MV-4-11 (cell line): Measurements from ENCODE around the gene FIBP.
A peak's percentile ranks its signal among the peaks of the same experiment; 100 is the strongest.

Source experiments
- DNase-seq: peaks from one replicate; lab custom pipeline; 2025; lab: John Stamatoyannopoulos, UW

FIBP gene

DNA sequence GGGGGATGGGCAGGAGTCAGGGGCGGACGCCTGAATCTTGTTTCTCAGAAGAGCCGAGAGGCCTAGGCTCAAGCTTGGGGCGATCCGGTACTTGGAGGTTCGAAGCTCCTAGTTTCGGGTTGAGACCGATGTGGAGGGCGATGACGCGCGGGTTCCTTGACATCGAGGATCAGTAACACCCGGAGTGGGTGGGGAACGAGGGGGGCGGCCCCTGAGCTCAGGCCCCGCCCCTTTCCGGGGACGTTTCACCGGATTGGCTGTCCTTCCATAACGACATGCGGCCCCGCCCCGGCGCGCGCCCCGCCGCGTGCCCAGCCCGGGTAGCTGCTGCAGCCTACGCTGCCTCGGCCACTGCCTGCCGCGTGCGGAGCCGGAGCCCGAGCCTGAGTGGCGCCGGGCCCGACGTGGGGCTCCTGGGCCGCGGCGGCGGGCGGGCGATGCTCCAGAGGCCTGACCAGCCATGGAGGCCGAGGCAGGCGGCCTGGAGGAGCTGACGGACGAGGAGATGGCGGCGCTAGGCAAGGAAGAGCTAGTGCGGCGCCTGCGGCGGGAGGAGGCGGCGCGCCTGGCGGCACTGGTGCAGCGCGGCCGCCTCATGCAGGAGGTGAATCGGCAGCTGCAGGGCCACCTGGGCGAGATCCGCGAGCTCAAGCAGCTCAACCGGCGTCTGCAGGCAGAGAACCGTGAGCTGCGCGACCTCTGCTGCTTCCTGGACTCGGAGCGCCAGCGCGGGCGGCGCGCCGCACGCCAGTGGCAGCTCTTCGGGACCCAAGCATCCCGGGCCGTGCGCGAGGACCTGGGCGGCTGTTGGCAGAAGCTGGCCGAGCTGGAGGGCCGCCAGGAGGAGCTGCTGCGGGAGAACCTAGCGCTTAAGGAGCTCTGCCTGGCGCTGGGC lies 2.3 kb upstream of the FIBP start, which contains the start of gene CCDC85B:
Gene CCDC85B, plus strand, starts transcription at position 350 of the 895 bp plus-strand sequence. Its CDS starts 111 bp downstream, at position 461.
- peak; percentile 96 for DNase-seq

DNA sequence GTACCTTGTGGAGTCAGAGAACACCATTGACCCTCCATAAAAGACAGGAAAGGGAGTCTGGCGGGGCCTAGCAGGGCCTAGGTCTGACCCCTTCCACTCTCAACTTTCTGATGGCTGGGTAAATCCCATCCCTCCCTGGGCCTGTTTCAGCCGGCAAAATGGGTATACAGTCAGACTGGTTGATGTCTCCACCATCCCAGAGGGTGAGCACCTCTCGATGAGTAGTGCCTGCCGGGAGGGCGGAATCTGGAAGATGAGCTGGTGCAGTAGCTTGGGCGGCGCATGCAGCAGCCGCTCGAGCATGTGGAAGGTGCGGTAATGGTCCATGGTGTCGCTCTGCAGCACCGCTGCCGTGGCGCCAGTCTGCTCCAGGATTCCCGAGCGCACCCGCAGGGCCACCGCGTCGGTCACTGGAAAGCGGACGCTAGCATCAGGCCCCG lies 528 bp downstream of the FIBP start:
- DNase-seq = no peak

DNA sequence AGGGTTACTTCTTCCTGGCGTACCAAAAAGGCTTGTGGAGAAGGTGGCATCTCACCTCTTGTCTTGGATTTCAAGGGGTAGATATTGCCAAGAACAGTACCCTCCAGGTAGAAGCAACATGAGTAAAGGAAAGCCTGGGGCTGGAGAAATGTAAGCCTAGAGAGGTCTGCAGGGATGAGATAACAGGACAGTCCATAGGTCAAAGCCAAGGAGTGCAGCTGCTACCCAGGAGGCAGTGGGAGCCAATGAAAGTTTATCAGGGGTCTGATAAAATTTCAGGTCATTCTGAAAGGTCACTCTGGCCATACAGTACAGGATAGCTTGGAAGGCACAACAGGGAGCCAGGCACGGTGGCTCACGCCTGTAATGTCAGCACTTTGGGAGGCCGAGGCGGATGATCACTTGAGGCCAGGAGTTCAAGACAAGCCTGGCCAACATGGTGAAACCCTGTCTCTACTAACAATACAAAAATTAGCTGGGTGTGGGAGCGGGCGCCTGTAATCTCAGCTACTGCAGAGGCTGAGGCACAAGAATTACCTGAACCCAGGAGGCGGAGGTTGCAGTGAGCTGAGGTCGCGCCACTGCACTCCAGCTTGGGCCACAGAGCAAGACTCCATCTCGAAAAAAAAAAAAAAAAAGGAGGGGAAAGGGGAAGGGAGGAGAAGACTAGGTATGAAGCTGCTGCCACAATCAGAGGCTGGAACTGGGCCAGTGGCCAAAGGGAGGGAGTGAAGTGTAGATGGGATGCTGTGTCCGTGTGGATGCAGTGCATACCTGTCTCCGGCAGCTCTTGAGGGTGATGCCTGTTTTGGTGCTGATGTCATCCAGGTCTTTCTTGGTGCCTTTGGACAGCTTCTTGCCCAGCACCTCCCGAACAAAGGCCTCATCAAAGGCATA lies 1.2 kb downstream of the FIBP start:
- no peak for DNase-seq

DNA sequence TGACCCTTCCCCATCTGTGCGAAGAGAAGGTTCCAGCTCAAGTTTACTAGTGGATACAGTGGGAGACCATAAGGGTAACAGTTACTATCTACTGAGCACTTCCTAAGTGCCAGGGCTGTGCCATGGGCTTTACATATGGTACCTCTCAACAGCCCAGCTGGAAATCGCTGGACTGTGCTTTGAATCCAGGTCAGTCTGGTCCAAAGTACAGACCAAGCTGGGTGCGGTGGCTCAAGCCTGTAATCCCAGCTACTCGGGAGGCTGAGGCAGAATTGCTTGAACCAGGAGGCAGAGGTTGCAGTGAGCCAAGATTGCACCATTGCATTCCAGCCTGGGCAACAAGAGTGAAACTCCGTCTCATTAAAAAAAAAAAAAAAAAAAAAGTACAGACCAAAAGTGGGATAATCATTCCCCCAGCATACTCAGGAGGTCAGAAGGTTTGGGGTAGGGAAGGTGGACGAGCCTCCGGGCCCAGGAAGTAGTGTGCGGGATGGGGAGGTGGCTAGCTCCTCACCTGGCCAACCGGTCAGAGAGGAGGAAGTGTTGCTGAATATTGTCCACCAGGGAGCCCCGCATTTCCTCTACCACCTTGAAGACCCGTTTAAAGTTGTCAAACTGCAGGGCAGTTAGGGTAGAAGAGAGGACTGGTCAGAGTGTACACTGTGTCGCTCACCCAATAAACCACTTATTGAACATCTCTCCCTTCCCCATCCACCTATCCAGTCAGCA lies 2.3 kb downstream of the FIBP start:
- no peak for DNase-seq

DNA sequence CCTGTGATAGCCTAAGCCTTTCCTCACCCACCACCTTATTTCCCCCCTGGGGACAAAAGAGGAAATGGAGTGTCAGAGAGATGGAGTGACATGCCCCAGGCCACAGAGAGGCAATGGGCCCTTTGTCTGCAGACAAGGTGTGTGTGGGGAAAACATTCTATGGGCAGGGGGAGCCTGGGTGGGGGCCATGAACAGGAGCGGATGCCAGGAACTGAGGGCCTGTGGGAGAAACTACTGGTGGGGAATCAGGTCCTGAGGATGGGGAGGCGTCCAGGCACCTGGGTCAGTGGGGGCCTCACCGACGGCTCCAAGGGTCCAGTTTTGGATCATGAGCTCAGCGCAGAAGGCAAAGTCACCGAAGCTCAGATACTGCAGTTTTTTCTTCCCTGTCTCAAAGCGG lies 3.0 kb downstream of the FIBP start:
- no peak for DNase-seq

DNA sequence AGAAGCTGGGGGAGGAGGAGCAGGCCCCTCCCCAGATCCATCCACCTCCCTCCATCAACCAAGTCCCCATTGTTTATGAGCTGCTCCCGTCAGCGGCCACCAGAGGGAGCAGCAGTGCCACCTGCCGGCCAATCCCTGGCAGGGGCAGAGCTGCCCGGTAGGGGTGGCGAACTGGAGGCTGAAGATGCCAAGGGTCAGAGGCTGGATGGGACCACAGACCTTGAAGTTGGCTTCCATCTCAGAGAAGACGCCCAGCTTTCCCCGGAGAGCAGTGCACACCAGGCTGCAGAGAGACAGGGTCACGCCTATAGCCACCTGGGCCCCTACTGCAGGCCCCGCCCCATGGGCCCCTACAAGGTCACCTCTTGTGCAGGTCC lies 3.6 kb downstream of the FIBP start:
- peak; percentile 61 for DNase-seq

DNA sequence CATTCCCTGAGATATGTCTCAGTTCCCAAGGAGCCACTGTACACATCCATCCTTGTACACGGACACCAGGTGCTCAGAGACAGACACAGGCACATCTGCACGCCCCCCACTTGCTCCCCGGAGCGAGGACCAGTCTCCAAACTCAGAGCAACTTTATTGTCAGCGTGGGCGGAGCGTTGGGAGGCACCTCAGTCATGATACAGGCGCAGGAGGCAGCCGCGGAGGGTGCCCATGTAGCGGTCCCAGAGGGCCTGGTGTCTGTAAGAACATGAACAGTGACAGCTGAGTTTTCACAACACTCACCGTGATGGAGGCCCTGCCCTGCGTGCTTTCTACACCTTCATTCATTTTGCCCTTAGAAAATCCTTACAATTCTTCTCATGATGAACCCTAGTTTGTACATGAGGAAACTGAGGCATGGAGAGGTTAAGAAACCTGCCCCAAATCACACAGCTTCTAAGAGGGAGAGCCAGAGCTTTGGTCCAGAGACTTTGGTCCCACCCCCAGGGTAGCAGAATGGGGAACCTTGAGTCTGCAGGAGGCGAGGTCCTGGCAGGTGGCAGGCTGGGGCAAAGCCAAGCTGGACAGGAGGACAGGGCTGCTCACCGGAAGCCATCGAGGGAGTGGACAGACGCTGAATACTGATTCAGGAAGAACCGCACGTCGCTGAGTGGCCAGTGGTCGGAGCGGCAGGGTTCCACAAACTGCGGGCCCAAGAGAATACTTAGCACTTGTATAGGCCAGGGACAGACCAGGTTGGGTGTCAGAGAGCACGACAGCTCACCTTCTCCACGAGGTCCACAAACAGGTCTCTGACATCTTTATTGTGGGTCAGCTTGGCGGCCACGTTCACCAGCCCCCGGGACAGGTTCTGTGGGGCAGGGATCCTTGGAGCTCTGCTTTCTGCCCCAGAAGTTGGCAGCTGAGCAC lies 4.2 kb downstream of the FIBP start:
- DNase-seq = no peak

DNA sequence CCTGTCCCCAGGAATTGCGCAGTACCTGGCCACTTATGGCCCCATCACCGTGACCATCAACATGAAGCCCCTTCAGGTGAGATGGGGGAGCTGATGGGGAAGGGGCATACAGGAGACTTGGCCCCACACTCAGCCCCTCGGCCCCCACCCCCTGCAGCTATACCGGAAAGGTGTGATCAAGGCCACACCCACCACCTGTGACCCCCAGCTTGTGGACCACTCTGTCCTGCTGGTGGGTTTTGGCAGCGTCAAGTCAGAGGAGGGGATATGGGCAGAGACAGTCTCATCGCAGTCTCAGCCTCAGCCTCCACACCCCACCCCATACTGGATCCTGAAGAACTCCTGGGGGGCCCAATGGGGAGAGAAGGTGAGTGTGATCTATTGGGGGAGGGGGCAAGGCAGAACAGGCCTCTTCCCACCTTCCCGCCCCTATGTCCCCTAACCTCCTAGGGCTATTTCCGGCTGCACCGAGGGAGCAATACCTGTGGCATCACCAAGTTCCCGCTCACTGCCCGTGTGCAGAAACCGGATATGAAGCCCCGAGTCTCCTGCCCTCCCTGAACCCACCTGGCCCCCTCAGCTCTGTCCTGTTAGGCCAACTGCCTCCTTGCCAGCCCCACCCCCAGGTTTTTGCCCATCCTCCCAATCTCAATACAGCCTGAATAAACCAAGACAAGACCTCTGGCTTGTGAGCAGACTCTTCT lies 5.1 kb downstream of the FIBP start:
- no peak for DNase-seq

DNA sequence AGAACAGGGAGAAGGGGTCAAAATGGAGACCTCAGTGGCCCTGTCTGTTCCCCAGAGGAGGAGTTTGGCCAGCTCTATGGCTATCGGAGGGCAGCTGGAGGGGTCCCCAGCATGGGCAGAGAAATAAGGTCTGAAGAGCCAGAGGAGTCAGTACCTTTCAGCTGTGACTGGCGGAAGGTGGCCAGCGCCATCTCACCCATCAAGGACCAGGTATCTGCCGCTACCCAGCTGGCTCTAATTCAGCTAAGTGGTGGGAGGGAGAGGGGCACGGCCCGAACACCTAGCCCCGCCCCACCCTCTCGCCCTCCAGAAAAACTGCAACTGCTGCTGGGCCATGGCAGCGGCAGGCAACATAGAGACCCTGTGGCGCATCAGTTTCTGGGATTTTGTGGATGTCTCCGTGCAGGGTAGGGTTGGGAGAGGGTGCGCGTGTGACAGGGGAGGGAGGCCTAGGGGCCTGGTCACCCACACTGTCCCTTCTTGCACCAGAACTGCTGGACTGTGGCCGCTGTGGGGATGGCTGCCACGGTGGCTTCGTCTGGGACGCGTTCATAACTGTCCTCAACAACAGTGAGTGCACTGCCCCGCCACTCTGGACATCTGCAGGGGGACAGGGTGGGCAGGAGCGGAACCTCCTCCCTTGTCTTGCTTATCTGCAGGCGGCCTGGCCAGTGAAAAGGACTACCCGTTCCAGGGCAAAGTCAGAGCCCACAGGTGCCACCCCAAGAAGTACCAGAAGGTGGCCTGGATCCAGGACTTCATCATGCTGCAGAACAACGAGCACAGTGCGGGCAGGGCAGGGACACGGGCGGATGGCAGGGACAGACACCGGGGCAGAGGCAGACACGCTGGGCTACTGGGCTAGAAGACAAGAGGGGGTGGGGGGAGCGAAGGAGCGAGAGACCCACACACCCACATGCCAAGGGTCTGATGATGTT lies 5.9 kb downstream of the FIBP start:
- DNase-seq = no peak

DNA sequence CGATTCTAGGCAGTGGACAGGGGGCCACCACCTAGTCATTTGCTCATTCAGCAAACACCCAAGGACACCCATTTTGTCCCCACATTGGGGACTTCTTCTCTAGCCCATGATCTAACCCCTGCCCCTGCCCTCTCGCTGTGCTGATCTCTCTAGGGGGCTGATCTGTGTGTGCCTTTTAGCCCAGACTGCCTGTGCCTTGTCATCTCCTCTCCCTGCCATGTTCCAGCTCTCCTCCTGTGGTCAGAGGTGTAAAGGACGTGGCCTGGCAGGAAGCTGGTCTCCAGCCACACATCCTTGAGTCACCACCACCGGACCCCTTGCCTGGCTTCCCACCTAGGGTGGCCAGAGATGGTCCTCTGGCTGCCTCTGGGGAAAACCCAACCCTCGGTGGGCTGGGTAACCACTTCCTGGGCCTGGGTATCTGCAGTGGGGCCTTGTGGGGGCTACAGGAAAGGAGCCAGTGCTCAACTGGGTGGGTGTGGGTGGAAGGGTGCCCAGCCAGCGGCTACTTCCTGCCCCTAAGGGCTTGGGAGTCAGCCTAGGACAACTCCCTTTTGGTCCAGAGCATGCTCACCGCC lies 7.3 kb downstream of the FIBP start:
- DNase-seq = no peak

DNA sequence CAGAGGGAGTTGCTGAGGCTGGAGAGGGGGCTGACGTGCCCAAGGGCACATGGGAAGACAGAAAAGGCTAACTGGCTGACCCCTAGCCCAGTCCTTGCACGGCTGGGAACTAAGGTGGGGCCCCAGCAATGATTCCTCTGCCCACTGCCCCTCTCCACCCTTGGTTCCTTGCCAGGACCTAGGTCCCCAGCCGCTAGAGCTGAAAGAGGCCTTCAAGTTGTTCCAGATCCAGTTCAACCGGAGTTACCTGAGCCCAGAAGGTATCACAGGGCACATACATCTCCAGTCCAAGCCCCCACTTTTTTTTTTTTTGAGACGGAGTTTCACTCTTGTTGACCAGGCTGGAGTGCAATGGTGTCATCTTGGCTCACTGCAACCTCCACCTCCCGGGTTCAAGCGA lies 8.2 kb downstream of the FIBP start:
- no peak for DNase-seq

DNA sequence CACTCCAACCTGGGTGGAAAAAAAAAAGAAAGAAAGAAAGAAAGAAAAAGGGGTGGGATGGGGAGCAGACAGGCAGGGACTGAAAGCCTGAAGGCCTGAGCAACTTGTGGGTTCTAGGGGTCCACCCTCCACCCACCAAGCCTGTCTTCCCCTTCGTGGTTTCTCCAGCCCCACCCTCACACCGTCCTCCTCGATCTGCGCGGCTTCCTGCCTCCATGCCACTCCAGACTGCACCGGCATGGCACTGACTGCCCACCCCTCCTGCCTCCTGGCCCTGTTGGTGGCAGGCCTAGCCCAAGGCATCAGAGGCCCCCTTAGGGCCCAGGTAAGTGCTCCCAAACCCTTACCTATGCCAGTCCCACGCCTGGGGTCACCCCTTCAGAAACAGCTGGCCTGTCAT lies 8.7 kb downstream of the FIBP start, which contains the start of gene CTSW:
Gene CTSW, plus strand, starts transcription at position 221 of the 400 bp plus-strand sequence. Its CDS starts 18 bp downstream, at position 239.
- DNase-seq = peak; percentile 21

DNA sequence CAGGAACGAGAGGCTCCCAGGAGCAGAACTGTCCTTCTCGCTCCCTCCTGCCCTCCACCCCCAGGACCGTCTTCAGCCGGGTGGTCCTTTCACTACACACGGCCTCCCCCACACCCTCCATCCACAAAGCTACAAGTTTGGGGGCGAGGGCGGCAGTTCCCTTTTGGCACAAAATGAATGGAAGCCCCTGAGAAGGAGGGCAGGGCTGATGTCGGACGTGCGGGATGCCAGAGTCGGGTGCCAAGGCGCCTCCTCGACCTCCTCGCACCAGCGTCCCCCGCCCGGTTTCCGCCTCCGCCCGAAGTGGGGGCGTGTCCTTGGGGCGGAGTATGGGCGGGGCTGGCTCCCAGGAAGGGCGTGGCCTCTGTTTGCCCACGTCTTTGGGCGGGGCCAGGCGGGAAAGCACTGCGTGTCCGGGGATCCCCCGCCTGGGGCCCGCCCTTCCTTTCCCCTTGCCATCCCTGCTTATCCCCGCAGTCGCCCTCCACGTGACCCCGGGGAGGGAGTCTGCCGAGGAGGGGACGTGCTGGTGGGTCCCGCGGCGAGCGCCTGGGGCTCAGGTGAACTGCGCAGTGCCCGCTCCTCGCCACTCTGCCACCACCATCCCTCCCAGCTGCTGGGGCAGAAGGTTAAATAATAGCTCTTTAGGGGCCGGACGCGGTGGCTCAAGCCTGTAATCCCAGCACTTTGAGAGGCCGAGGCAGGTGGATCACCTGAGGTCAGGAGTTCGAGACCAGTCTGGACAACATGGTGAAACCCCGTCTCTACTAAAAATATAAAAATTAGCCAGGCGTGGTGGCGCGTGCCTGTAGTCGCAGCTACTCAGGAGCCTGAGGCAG lies 14.7 kb downstream of the FIBP start:
- peak; percentile 80 for DNase-seq

DNA sequence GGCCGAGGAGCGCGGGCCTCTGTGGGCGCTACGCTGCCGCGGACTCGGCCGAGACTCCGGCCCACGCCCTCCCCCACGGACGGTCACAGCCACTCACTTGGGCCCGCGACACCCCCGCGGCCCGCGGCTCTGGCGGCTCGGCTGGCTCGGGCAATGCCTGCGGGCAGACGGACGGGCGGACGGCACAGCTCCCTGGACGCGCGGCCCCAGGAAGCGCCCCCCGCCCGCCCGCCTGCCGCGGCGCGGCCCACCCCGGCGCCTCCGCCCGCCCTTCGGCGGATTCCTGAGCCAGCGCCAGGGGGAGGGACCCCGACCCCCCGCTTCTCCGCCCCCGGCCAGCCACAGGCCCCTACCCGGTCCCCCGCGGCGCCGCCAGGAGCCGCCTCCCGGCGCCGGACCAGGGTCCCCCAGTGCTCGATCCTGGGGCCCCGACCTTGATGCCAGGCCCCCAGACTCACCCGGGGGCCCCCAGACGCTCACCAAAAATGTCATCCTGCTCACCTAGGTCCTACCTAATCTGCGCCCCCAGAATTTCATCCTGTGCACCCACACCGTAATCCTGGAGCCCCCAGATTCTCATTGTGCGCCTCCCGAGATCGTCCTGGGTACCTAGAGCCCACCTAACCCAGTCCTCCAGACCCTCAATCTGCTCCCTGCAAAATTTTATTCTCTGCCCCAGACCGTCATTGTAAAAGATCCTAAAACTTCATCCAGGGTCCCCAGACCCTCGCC lies 15.5 kb downstream of the FIBP start, which contains the start of gene EFEMP2:
Gene EFEMP2, minus strand, starts transcription at position 215 of the 732 bp plus-strand sequence. CDS start 446 bp downstream, outside the sequence.
- no peak for DNase-seq

DNA sequence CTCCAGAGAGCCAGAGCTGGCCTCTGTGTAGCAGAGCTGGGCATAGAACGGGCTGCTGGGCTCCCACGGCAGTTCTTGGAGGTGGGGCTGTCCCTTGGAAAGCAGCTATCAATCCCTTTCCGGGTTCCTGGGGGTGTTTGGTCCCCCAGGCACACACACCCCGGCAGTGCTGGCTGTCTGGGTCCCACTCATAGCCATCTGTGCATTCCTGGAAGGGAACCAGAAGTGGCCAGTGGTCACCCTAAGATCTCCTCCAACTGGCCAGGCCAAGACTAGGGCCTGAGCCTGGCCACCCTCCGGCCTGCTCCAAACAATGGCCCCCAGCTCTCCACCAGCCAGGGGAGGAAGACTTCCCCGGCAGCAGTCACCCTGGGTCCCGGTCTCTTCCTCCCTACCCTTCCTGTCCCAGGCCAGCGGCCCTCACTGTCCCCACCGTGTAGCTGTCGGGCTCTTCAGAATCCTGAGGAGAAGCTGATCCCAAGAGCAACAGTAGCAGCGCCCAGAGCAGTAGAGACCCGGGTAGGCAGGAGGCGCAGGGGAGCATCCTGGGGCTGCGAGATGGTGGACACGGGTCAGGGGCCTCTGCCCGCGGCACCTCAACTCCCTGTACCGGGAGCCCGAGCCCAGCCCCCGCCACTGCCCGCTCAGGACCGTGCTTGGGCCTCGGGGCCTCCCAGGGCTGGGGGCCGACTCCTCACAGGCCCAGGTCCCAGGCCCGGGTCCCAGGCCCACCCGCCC lies 16.3 kb downstream of the FIBP start:
- DNase-seq = no peak
